Keratinocyte (primary cell): Measurements from ENCODE around the gene SCEL. TPM values are rescaled to one million over a fixed set of nuclear protein-coding genes. Genes with fewer than 3 reads are reported as not detected.

Experiments
- DNase-seq: peaks from one replicate; pipeline ENCODE4 v3.0.0-alpha.2; 2011; ENCODE audit warnings: low read depth, missing footprints, low spot score
- FAIRE-seq: peaks from 2 replicates; lab custom pipeline; 2011; peaks lifted over from hg19 to GRCh38; lab: Jason Lieb, UNC
- H2AFZ ChIP-seq: 2 replicates; pipeline ENCODE4 v1.6.0; 2012; ENCODE audit warnings: low read length, control low read depth, inconsistent platforms; ENCODE audit not compliant: control insufficient read depth
- H3K27ac ChIP-seq: 2 replicates; pipeline ENCODE4 v1.5.1; 2011; ENCODE audit warnings: low read length; ENCODE audit not compliant: control insufficient read depth, insufficient read depth
- H3K27me3 ChIP-seq: 3 replicates; pipeline ENCODE4 v1.6.0; 2011; ENCODE audit warnings: low read length; ENCODE audit not compliant: control insufficient read depth, insufficient read depth; ENCODE audit errors: extremely low read depth
- H3K36me3 ChIP-seq, 2 experiments: 2 replicates in 1 of 2; 3 replicates in 1 of 2; pipeline ENCODE4 v1.5.1; 2011; ENCODE audit warnings: low read length in 2 of 2, mild to moderate bottlenecking in 1 of 2; ENCODE audit not compliant: control insufficient read depth in 2 of 2, insufficient read depth in 2 of 2; ENCODE audit errors: extremely low read depth in 1 of 2
- H3K4me1 ChIP-seq: 3 replicates; pipeline ENCODE4 v1.5.1; 2011; ENCODE audit warnings: low read length; ENCODE audit not compliant: control insufficient read depth, insufficient read depth; ENCODE audit errors: extremely low read depth
- H3K4me2 ChIP-seq: 3 replicates; pipeline ENCODE4 v1.6.0; 2011; ENCODE audit warnings: low read depth, low read length; ENCODE audit not compliant: control insufficient read depth, insufficient read depth; ENCODE audit errors: extremely low read depth
- H3K4me3 ChIP-seq, 3 experiments: fragments of 200-600 bp in 1 of 3; sonication (generic) in 1 of 3; 2 replicates in 2 of 3; 3 replicates in 1 of 3; pipeline ENCODE4 v1.5.1; 2011 to 2016; ENCODE audit warnings: low read length in 3 of 3, mild to moderate bottlenecking in 3 of 3, control low read depth in 2 of 3, inconsistent platforms in 1 of 3, low read depth in 1 of 3, mixed read lengths in 1 of 3, mixed run types in 1 of 3, moderate library complexity in 1 of 3; ENCODE audit not compliant: control insufficient read depth in 2 of 3, insufficient read depth in 2 of 3; ENCODE audit errors: extremely low read depth in 1 of 3
- H3K79me2 ChIP-seq: 2 replicates; pipeline ENCODE4 v1.6.0; 2012; ENCODE audit warnings: low read length; ENCODE audit not compliant: control insufficient read depth, insufficient read depth
- H3K9ac ChIP-seq: 3 replicates; pipeline ENCODE4 v1.6.0; 2011; ENCODE audit warnings: low read length; ENCODE audit not compliant: control insufficient read depth, insufficient read depth; ENCODE audit errors: extremely low read depth
- H3K9me1 ChIP-seq: 3 replicates; pipeline ENCODE4 v1.6.0; 2011; ENCODE audit warnings: low read length; ENCODE audit not compliant: control insufficient read depth, insufficient read depth; ENCODE audit errors: extremely low read depth
- H3K9me3 ChIP-seq: 2 replicates; pipeline ENCODE4 v1.5.1; 2012; ENCODE audit warnings: low read depth, low read length; ENCODE audit not compliant: control insufficient read depth
- H4K20me1 ChIP-seq: 3 replicates; pipeline ENCODE4 v1.6.0; 2011; ENCODE audit warnings: low read length; ENCODE audit not compliant: control insufficient read depth, insufficient read depth; ENCODE audit errors: extremely low read depth
- EZH2 ChIP-seq: IDR thresholded peaks from one replicate; pipeline ENCODE4 v1.6.1; 2012; ENCODE audit warnings: inconsistent platforms, mild to moderate bottlenecking, low read length, moderate library complexity
- dilution Hi-C: fragments of 300-500 bp; cut with MboI; formaldehyde crosslinking; loops from one replicate; pipeline ENCODE4 v1.7.0; 2020; ENCODE audit warnings: low sequenced_read_pairs; ENCODE audit not compliant: extremely low pct_ligation_motif_present
- polyA plus RNA-seq, 5 experiments: library from polyadenylated mRNA; depleted of rRNA in 3 of 5; stranded (reverse) in 3 of 5; stranded (forward) in 1 of 5; unstranded in 1 of 5; fragments of >200 nt; gene quantifications; 1 replicate in 1 of 5; 2 replicates in 3 of 5; 3 replicates in 1 of 5; pipeline versions ENCODE4 v1.2.1 to v1.2.3, GENCODE V29; 2011 to 2012; ENCODE audit warnings: missing spikeins in 2 of 5, low read depth in 1 of 5, low replicate concordance in 1 of 5
- TF ChIP-seq, protein P1 (sequence below), 3 experiments: IDR thresholded peaks in 1 of 3; conservative IDR thresholded peaks in 1 of 3; optimal IDR thresholded peaks in 1 of 3; 2 replicates in 2 of 3; 3 replicates in 1 of 3; pipeline versions ENCODE3 to v1.5.1; 2011; ENCODE audit warnings: low read length in 3 of 3, mild to moderate bottlenecking in 3 of 3, moderate library complexity in 2 of 3, control low read depth in 1 of 3, inconsistent platforms in 1 of 3; ENCODE audit not compliant: insufficient read depth in 2 of 3; ENCODE audit errors: extremely low read depth in 1 of 3

Gene SCEL
- polyA plus RNA-seq, 1 donor (not counting 4 experiments of a cell fraction or from before 2014, with no cell fraction given) = 30.5 TPM

DNA sequence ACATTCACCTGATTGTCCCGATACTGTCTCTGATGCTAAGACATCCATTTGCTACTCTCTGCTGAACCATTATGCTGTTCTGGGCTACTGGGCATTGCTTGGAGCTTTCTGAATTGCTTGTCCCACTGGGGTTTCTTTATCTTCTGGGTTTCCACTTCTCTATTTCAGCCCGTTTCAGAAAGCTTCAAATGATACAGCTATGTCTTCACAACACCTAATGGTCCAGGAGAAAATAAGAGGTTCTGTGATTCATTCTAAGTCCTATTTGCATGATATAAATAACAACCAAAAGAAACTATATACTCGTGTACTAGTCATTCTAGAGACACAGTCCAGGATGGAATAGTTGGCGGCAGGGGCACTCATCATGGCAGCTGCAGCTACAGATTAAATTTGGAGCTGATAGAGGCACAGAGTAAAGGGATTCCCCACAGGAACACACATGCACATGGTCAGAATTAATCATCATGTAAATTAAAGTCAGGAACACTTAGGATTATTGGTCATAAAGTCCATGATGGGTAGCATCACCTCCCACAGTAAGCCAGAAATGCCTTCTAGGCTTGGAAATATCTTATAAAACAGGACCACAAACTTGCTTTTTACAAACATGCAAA is 33.3 kb upstream of the SCEL start:
- Histone ChIP-seq H2AFZ (no peak overlapping the region), H3K27ac (no peak overlapping the region), H3K27me3 (peaks cover 5% of the 10 kb centered on the region), H3K9me3 (no peaks in the 10 kb centered on the region), H3K4me2 (no peak overlapping the region), H3K9me1 (no peaks in the 10 kb centered on the region), H4K20me1 (no peaks in the 10 kb centered on the region), H3K36me3 (no peaks in the 10 kb centered on the region), H3K4me1 (peaks cover 1% of the 10 kb centered on the region), H3K9ac (no peak overlapping the region), H3K79me2 (no peaks in the 10 kb centered on the region), H3K4me3 (no peak overlapping the region)
- dilution Hi-C loops = no loop called here
- DNase-seq (no peak), FAIRE-seq (no peak)
- TF ChIP-seq, protein P1, sequence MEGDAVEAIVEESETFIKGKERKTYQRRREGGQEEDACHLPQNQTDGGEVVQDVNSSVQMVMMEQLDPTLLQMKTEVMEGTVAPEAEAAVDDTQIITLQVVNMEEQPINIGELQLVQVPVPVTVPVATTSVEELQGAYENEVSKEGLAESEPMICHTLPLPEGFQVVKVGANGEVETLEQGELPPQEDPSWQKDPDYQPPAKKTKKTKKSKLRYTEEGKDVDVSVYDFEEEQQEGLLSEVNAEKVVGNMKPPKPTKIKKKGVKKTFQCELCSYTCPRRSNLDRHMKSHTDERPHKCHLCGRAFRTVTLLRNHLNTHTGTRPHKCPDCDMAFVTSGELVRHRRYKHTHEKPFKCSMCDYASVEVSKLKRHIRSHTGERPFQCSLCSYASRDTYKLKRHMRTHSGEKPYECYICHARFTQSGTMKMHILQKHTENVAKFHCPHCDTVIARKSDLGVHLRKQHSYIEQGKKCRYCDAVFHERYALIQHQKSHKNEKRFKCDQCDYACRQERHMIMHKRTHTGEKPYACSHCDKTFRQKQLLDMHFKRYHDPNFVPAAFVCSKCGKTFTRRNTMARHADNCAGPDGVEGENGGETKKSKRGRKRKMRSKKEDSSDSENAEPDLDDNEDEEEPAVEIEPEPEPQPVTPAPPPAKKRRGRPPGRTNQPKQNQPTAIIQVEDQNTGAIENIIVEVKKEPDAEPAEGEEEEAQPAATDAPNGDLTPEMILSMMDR (optimal IDR thresholded peaks at IDR 0.05 in 1 of 3, IDR thresholded peaks at IDR 0.05 in 1 of 3, conservative IDR thresholded peaks at IDR 0.05 in 1 of 3; ENCODE audit: extremely low read depth in 1 of 3, insufficient read depth in 2 of 3, low read length in 3 of 3) = no peak
- TF ChIP-seq EZH2 = no peak

DNA sequence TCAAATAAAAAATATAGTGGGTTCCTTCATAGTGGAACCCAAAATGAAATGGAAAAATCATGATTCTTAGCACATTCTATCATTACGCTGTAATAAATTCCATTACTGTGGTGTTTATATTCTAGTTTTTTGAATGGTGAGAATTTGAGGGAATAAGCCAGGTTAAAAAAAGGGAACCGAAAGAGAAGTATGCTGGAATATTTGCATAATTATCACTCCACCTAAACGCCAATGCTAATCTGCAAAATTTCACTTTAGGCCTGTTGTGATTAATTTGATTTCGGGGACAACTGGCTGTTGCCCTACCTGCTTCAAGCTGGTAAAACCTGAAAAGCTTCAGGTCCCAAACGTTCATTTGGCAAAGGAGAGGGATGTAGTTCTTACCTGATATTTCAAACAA is 32.1 kb upstream of the SCEL start:
- Histone ChIP-seq H3K4me3 (no peak overlapping the region), H4K20me1 (no peaks in the 10 kb centered on the region), H3K27me3 (peaks cover 5% of the 10 kb centered on the region), H3K9me1 (no peaks in the 10 kb centered on the region), H3K9ac (no peak overlapping the region), H2AFZ (no peak overlapping the region), H3K9me3 (no peaks in the 10 kb centered on the region), H3K79me2 (no peaks in the 10 kb centered on the region), H3K36me3 (no peaks in the 10 kb centered on the region), H3K4me1 (peaks cover 13% of the 10 kb centered on the region), H3K4me2 (no peak overlapping the region), H3K27ac (no peak overlapping the region)
- dilution Hi-C loops = no loop called here
- TF ChIP-seq EZH2 = no peak
- TF ChIP-seq, protein P1 (optimal IDR thresholded peaks at IDR 0.05 in 1 of 3, IDR thresholded peaks at IDR 0.05 in 1 of 3, conservative IDR thresholded peaks at IDR 0.05 in 1 of 3; ENCODE audit: extremely low read depth in 1 of 3, insufficient read depth in 2 of 3, low read length in 3 of 3) = no peak
- DNase-seq (no peak), FAIRE-seq (no peak)
